BLaER1 (cell line): ENCODE results near the gene MOB3B.

Experiments used
- H3K27ac ChIP-seq: shearing (Covaris generic); formaldehyde crosslinking; 2 replicates; pipeline ENCODE4 v1.8.1; 2022
- H3K27me3 ChIP-seq: shearing (Covaris generic); formaldehyde crosslinking; 2 replicates; pipeline ENCODE4 v1.8.1; 2022
- H3K36me3 ChIP-seq: shearing (Covaris generic); formaldehyde crosslinking; 2 replicates; pipeline ENCODE4 v1.8.1; 2022
- H3K4me1 ChIP-seq: shearing (Covaris generic); formaldehyde crosslinking; 2 replicates; pipeline ENCODE4 v1.8.1; 2022
- H3K4me2 ChIP-seq: shearing (Covaris generic); formaldehyde crosslinking; 2 replicates; pipeline ENCODE4 v1.8.1; 2022
- H3K4me3 ChIP-seq: shearing (Covaris generic); formaldehyde crosslinking; 2 replicates; pipeline ENCODE4 v1.8.1; 2022
- H3K9ac ChIP-seq: shearing (Covaris generic); formaldehyde crosslinking; 2 replicates; pipeline ENCODE4 v1.8.1; 2022
- H3K9me3 ChIP-seq: shearing (Covaris generic); formaldehyde crosslinking; 2 replicates; pipeline ENCODE4 v1.8.1; 2022
- H4K20me1 ChIP-seq: shearing (Covaris generic); formaldehyde crosslinking; 2 replicates; pipeline ENCODE4 v1.8.1; 2022
- Cebpa-rat ChIP-seq: shearing (Covaris generic); IDR thresholded peaks from 2 replicates; pipeline ENCODE4 v1.8.1; 2022

The MOB3B gene

GRCh38 chr9:27534658-27535209 lies 5.1 kb upstream of the MOB3B start:
- H3K9me3 ChIP-seq = no peaks in the 10 kb centered on the region
- H3K4me2 ChIP-seq = peak overlapping the region; percentile 44
- 0 out of 2 replicates have a peak, but pooled peaks cover 5% of the 10 kb centered on the region for H3K36me3 ChIP-seq
- H3K9ac ChIP-seq = no peak overlapping the region
- no peak for TF ChIP-seq Cebpa-rat
- no peak overlapping the region for H3K4me3 ChIP-seq
- no peaks in the 10 kb centered on the region for H4K20me1 ChIP-seq
- no peaks in the 10 kb centered on the region for H3K27me3 ChIP-seq
- peaks cover 13% of the 10 kb centered on the region for H3K4me1 ChIP-seq
- H3K27ac ChIP-seq = no peak overlapping the region

- Histone ChIP-seq H3K36me3 (0 out of 2 replicates have a peak, but pooled peaks cover 5% of the 10 kb centered on the region), H3K4me2 (peak overlapping the region; percentile 44), H4K20me1 (no peaks in the 10 kb centered on the region), H3K4me1 (peaks cover 13% of the 10 kb centered on the region), H3K9me3 (no peaks in the 10 kb centered on the region), H3K27me3 (no peaks in the 10 kb centered on the region), H3K4me3 (no peak overlapping the region), H3K27ac (no peak overlapping the region), H3K9ac (no peak overlapping the region)
- TF ChIP-seq Cebpa-rat = no peak
Measured at GRCh38 chr9:27534131-27534530, 4.5 kb upstream of the MOB3B start.

- Histone ChIP-seq H3K27me3 (no peaks in the 10 kb centered on the region), H4K20me1 (no peaks in the 10 kb centered on the region), H3K4me2 (no peak overlapping the region), H3K36me3 (0 out of 2 replicates have a peak, but pooled peaks cover 5% of the 10 kb centered on the region), H3K9me3 (no peaks in the 10 kb centered on the region), H3K9ac (no peak overlapping the region), H3K4me1 (peaks cover 13% of the 10 kb centered on the region), H3K4me3 (no peak overlapping the region), H3K27ac (no peak overlapping the region)
- no peak for TF ChIP-seq Cebpa-rat
Measured at GRCh38 chr9:27533311-27533710, 3.7 kb upstream of the MOB3B start.

GRCh38 chr9:27532046-27532445 lies 2.4 kb upstream of the MOB3B start:
- no peaks in the 10 kb centered on the region for H3K9me3 ChIP-seq
- peaks cover 22% of the 10 kb centered on the region for H3K4me1 ChIP-seq
- H3K27me3 ChIP-seq = peaks cover 5% of the 10 kb centered on the region; the same call in 1 of the 2 replicates
- no peak overlapping the region for H3K4me2 ChIP-seq
- H3K36me3 ChIP-seq = 0 out of 2 replicates have a peak, but pooled peaks cover 5% of the 10 kb centered on the region
- TF ChIP-seq Cebpa-rat = no peak
- no peak overlapping the region for H3K9ac ChIP-seq
- H4K20me1 ChIP-seq = no peaks in the 10 kb centered on the region
- no peak overlapping the region for H3K4me3 ChIP-seq
- no peak overlapping the region for H3K27ac ChIP-seq

- no peaks in the 10 kb centered on the region for H4K20me1 ChIP-seq
- H3K27ac ChIP-seq = no peak overlapping the region
- no peak for TF ChIP-seq Cebpa-rat
- H3K9ac ChIP-seq = no peak overlapping the region
- H3K36me3 ChIP-seq = 0 out of 2 replicates have a peak, but pooled peaks cover 5% of the 10 kb centered on the region
- peaks cover 5% of the 10 kb centered on the region; the same call in 1 of the 2 replicates for H3K27me3 ChIP-seq
- H3K4me2 ChIP-seq = no peak overlapping the region
- peaks cover 22% of the 10 kb centered on the region for H3K4me1 ChIP-seq
- no peaks in the 10 kb centered on the region for H3K9me3 ChIP-seq
- no peak overlapping the region for H3K4me3 ChIP-seq
Measured at GRCh38 chr9:27530915-27531755, 1.5 kb upstream of the MOB3B start.

- H3K4me1 ChIP-seq = peaks cover 13% of the 10 kb centered on the region
- H3K9ac ChIP-seq = peak overlapping the region; percentile 74
- no peaks in the 10 kb centered on the region for H3K36me3 ChIP-seq
- H3K4me3 ChIP-seq = peak overlapping the region; percentile 78
- no peaks in the 10 kb centered on the region for H4K20me1 ChIP-seq
- peak overlapping the region; percentile 41; the same call in 1 of the 2 replicates for H3K27ac ChIP-seq
- H3K9me3 ChIP-seq = no peaks in the 10 kb centered on the region
- no peak for TF ChIP-seq Cebpa-rat
- peaks cover 5% of the 10 kb centered on the region; the same call in 1 of the 2 replicates for H3K27me3 ChIP-seq
- peak overlapping the region; percentile 83 for H3K4me2 ChIP-seq
Measured at GRCh38 chr9:27528886-27529315, 713 bp downstream of the MOB3B start.

GRCh38 chr9:27528076-27528885 lies 1.3 kb downstream of the MOB3B start:
- Histone ChIP-seq H3K4me2 (peak overlapping the region; percentile 83), H3K27ac (peak overlapping the region; percentile 41; the same call in 1 of the 2 replicates), H3K9me3 (no peaks in the 10 kb centered on the region), H4K20me1 (no peaks in the 10 kb centered on the region), H3K36me3 (no peaks in the 10 kb centered on the region), H3K4me1 (peaks cover 13% of the 10 kb centered on the region), H3K9ac (peak overlapping the region; percentile 74), H3K27me3 (peaks cover 5% of the 10 kb centered on the region; the same call in 1 of the 2 replicates), H3K4me3 (peak overlapping the region; percentile 78)
- no peak for TF ChIP-seq Cebpa-rat

- Histone ChIP-seq H3K9ac (peak overlapping the region; percentile 74; the same call in 1 of the 2 replicates), H3K27ac (no peak overlapping the region), H3K4me3 (peak overlapping the region; percentile 78), H3K4me2 (peak overlapping the region; percentile 83), H3K36me3 (no peaks in the 10 kb centered on the region), H3K4me1 (peaks cover 13% of the 10 kb centered on the region), H4K20me1 (no peaks in the 10 kb centered on the region), H3K27me3 (peaks cover 5% of the 10 kb centered on the region; the same call in 1 of the 2 replicates), H3K9me3 (no peaks in the 10 kb centered on the region)
- TF ChIP-seq Cebpa-rat = no peak
Measured at GRCh38 chr9:27527702-27528075, 1.9 kb downstream of the MOB3B start.

GRCh38 chr9:27524236-27524635 lies 5.4 kb downstream of the MOB3B start, which contains the start of gene IFNK:
TSS of gene IFNK (plus strand) at chr9:27524290. CDS start at chr9:27524337, 47 bp downstream.
- no peak within 1 kb of the TSS for H3K27ac ChIP-seq
- no peak for TF ChIP-seq Cebpa-rat
- no peak within 1 kb of the TSS for H3K4me2 ChIP-seq
- H4K20me1 ChIP-seq = no peaks in the 10 kb centered on the region
- no peaks in the 10 kb centered on the region for H3K36me3 ChIP-seq
- peaks cover 5% of the 10 kb centered on the region; the same call in 1 of the 2 replicates for H3K27me3 ChIP-seq
- H3K9me3 ChIP-seq = no peaks in the 10 kb centered on the region
- H3K9ac ChIP-seq = no peak within 1 kb of the TSS
- no peak within 1 kb of the TSS for H3K4me3 ChIP-seq
- H3K4me1 ChIP-seq = peaks cover 9% of the 10 kb centered on the region
